GM18520 (cell line): ENCODE results near the gene PXDN.

Source experiments
- ATAC-seq: cut with Tn5 transposase; IDR thresholded peaks from one replicate; pipeline ENCODE4 v1.9.1; 2021; ENCODE audit not compliant: unreplicated experiment

Gene PXDN

GRCh38 chr2:1617425-1618021 is 126.8 kb downstream of the PXDN start:
- ATAC-seq: no peak

- ATAC-seq: no peak
These were observed 129.8 kb downstream of the PXDN start for GRCh38 chr2:1614564-1614963.

GRCh38 chr2:1613731-1614354 is 130.5 kb downstream of the PXDN start:
- ATAC-seq: no peak

GRCh38 chr2:1613078-1613445 is 131.3 kb downstream of the PXDN start:
- no peak for ATAC-seq

GRCh38 chr2:1612391-1613077 is 131.8 kb downstream of the PXDN start:
- no peak for ATAC-seq

GRCh38 chr2:1611886-1612285 is 132.4 kb downstream of the PXDN start:
- no peak for ATAC-seq

- no peak for ATAC-seq
These were observed 134.2 kb downstream of the PXDN start for GRCh38 chr2:1610096-1610485.

GRCh38 chr2:1609485-1610095 is 134.7 kb downstream of the PXDN start:
- no peak for ATAC-seq

- no peak for ATAC-seq
These were observed 135.3 kb downstream of the PXDN start for GRCh38 chr2:1609040-1609439.

- ATAC-seq: no peak
These were observed 136.2 kb downstream of the PXDN start for GRCh38 chr2:1607971-1608688.

- ATAC-seq: no peak
These were observed 136.9 kb downstream of the PXDN start for GRCh38 chr2:1607236-1607920.

GRCh38 chr2:1606421-1607235 is 137.7 kb downstream of the PXDN start:
- ATAC-seq: no peak

GRCh38 chr2:1606046-1606400 is 138.3 kb downstream of the PXDN start:
- ATAC-seq: no peak

GRCh38 chr2:1605102-1606045 is 138.9 kb downstream of the PXDN start:
- no peak for ATAC-seq

GRCh38 chr2:1603521-1603920 is 140.8 kb downstream of the PXDN start:
- ATAC-seq: no peak

- ATAC-seq: no peak
These were observed 141.3 kb downstream of the PXDN start for GRCh38 chr2:1603059-1603458.

- no peak for ATAC-seq
These were observed 141.9 kb downstream of the PXDN start for GRCh38 chr2:1602278-1603010.
